MCF 10A (cell line): ENCODE data around the gene PRELID1. TPM values are rescaled to one million over a fixed set of nuclear protein-coding genes. Genes with fewer than 3 reads are reported as not detected.

Experiments used
- BruUV-seq: library from RNA; stranded (reverse); fragments of 400-500 nt; replicated peaks from 2 replicates; lab custom pipeline; 2021; lab: Mats Ljungman, UMichigan
- CTCF ChIA-PET: fragments of 300-600 bp; sonication (Branson Sonifier 250); formaldehyde crosslinking; extraction: SDS; loops from one replicate; lab custom pipeline; 2021; ENCODE audit warnings: antibody characterized with exemption, inconsistent platforms; lab: Yijun Ruan, JAX
- POLR2A ChIA-PET: fragments of 300-600, 350-650 bp; sonication (Branson Sonifier 250); formaldehyde crosslinking; extraction: SDS; loops from one replicate; lab custom pipeline; 2020; ENCODE audit warnings: antibody characterized with exemption, inconsistent platforms; lab: Yijun Ruan, JAX
- DNase-seq: peaks from one replicate; pipeline ENCODE4 v3.0.0-alpha.2; 2018; ENCODE audit not compliant: unreplicated experiment
- H3K27ac Mint-ChIP-seq: one replicate; pipeline ENCODE4 v1.8.0; 2022; ENCODE audit warnings: mild to moderate bottlenecking, low read depth, mixed read lengths; ENCODE audit not compliant: unreplicated experiment
- H3K27me3 Mint-ChIP-seq: one replicate; pipeline ENCODE4 v1.8.0; 2022; ENCODE audit warnings: mixed read lengths; ENCODE audit not compliant: insufficient read depth, unreplicated experiment
- H3K36me3 Mint-ChIP-seq: one replicate; pipeline ENCODE4 v1.8.0; 2022; ENCODE audit warnings: mild to moderate bottlenecking, moderate library complexity, mixed read lengths; ENCODE audit not compliant: insufficient read depth, unreplicated experiment
- H3K4me1 Mint-ChIP-seq: one replicate; pipeline ENCODE4 v1.8.0; 2022; ENCODE audit warnings: mixed read lengths; ENCODE audit not compliant: insufficient read depth, unreplicated experiment
- H3K4me3 Mint-ChIP-seq: one replicate; pipeline ENCODE4 v1.8.0; 2022; ENCODE audit warnings: mild to moderate bottlenecking, moderate library complexity, mixed read lengths; ENCODE audit not compliant: unreplicated experiment
- H3K9me3 Mint-ChIP-seq: one replicate; pipeline ENCODE4 v1.8.0; 2022; ENCODE audit warnings: mixed read lengths; ENCODE audit not compliant: unreplicated experiment
- CTCF ChIP-seq: fragments of 200-600 bp; IDR thresholded peaks from one replicate; pipeline ENCODE4 v1.8.0; 2022; ENCODE audit warnings: antibody characterized with exemption, mild to moderate bottlenecking; ENCODE audit not compliant: unreplicated experiment
- intact Hi-C: fragments of 100-400 bp; cut with micrococcal nuclease; formaldehyde crosslinking; loops from 2 replicates; pipeline ENCODE4 v1.14.1; 2022
- total RNA-seq: library from RNA; stranded (reverse); gene quantifications from 2 replicates; pipeline ENCODE4 v1.2.3, GENCODE V29; 2022

The PRELID1 gene
- total RNA-seq, 1 experiment from 2014 or later, result 267 TPM

- intact Hi-C loops, result no loop called here
- peaks cover 30% of the 10 kb centered on the region for H3K4me1 Mint-ChIP-seq
- POLR2A ChIA-PET, result interaction anchor here (1.2 to 1.9 kb wide), 2 partner anchors 35 to 95 kb away, joined by 5 read pairs; no protein-coding TSS in a partner anchor
- H3K27ac Mint-ChIP-seq, result no peak overlapping the region
- DNase-seq, result no peak
- no peak for TF ChIP-seq CTCF
- H3K9me3 Mint-ChIP-seq, result no peaks in the 10 kb centered on the region
- CTCF ChIA-PET, result interaction anchor here (0.6 to 4.4 kb wide), 5 partner anchors 15 to 222 kb away, joined by 3 to 22 read pairs (median 4); no protein-coding TSS in a partner anchor
- H3K36me3 Mint-ChIP-seq, result no peaks in the 10 kb centered on the region
- H3K27me3 Mint-ChIP-seq, result no peaks in the 10 kb centered on the region
- no peak overlapping the region for H3K4me3 Mint-ChIP-seq
- BruUV-seq, result no TSS peak
Measured at GRCh38 chr5:177354256-177354655, 50.7 kb downstream of the PRELID1 start.

GRCh38 chr5:177354711-177355110 lies 51.1 kb downstream of the PRELID1 start:
- DNase-seq, result no peak
- intact Hi-C loops, result no loop called here
- Mint-ChIP-seq H3K27ac (no peak overlapping the region), H3K4me3 (no peak overlapping the region), H3K4me1 (peaks cover 26% of the 10 kb centered on the region), H3K9me3 (no peaks in the 10 kb centered on the region), H3K36me3 (no peaks in the 10 kb centered on the region), H3K27me3 (no peaks in the 10 kb centered on the region)
- POLR2A ChIA-PET, result interaction anchor here (1.2 to 1.9 kb wide), 2 partner anchors 34 to 95 kb away, joined by 5 read pairs; no protein-coding TSS in a partner anchor
- no peak for TF ChIP-seq CTCF
- no TSS peak for BruUV-seq
- CTCF ChIA-PET, result interaction anchor here (1.1 to 4.4 kb wide), 4 partner anchors 15 to 48 kb away, joined by 3 to 22 read pairs (median 4); no protein-coding TSS in a partner anchor

GRCh38 chr5:177355162-177355867 lies 51.7 kb downstream of the PRELID1 start:
- H3K4me1 Mint-ChIP-seq, result peaks cover 20% of the 10 kb centered on the region
- intact Hi-C loops, result no loop called here
- H3K27me3 Mint-ChIP-seq, result no peaks in the 10 kb centered on the region
- BruUV-seq, result no TSS peak
- CTCF ChIA-PET, result interaction anchor here (0.8 to 1.2 kb wide), 6 partner anchors 14 to 152 kb away, joined by 3 to 7 read pairs (median 4); no protein-coding TSS in a partner anchor
- no peak for TF ChIP-seq CTCF
- H3K27ac Mint-ChIP-seq, result no peak overlapping the region
- H3K4me3 Mint-ChIP-seq, result no peak overlapping the region
- POLR2A ChIA-PET, result interaction anchor here (0.6 to 1.9 kb wide), 5 partner anchors 9 to 615 kb away, joined by 3 to 5 read pairs (median 3); no protein-coding TSS in a partner anchor
- no peaks in the 10 kb centered on the region for H3K9me3 Mint-ChIP-seq
- no peak for DNase-seq
- no peaks in the 10 kb centered on the region for H3K36me3 Mint-ChIP-seq

- H3K4me1 Mint-ChIP-seq, result peaks cover 18% of the 10 kb centered on the region
- H3K9me3 Mint-ChIP-seq, result no peaks in the 10 kb centered on the region
- no TSS peak for BruUV-seq
- TF ChIP-seq CTCF, result no peak
- H3K27me3 Mint-ChIP-seq, result no peaks in the 10 kb centered on the region
- intact Hi-C loops, result no loop called here
- H3K27ac Mint-ChIP-seq, result no peak overlapping the region
- ChIA-PET POLR2A (interaction anchor here (0.6 to 2.0 kb wide), 4 partner anchors 8 to 615 kb away, joined by 3 to 5 read pairs (median 3); no protein-coding TSS in a partner anchor), CTCF (interaction anchor here (0.6 to 1.5 kb wide), 7 partner anchors 11 to 151 kb away, joined by 3 to 7 read pairs (median 3); no protein-coding TSS in a partner anchor)
- DNase-seq, result no peak
- no peak overlapping the region for H3K4me3 Mint-ChIP-seq
- no peaks in the 10 kb centered on the region for H3K36me3 Mint-ChIP-seq
Measured at GRCh38 chr5:177355868-177356168, 52.2 kb downstream of the PRELID1 start.
